HK-2 (cell line): Measurements from ENCODE around the gene DYNLL2.
"Not testable (repeated sequence)": the region's sequence is repeated elsewhere in the genome, so short reads cannot be mapped to it uniquely, and the experiment has no call there.

Source experiments
- DNase-seq: peaks from one replicate; pipeline ENCODE4 v3.0.0-alpha.2; 2018; ENCODE audit not compliant: unreplicated experiment

The DYNLL2 gene

GRCh38 chr17:58082870-58083490, at the start of gene DYNLL2:
DYNLL2 (plus strand) TSS chr17:58083419; CDS start chr17:58087091, 3,672 bp downstream.
- peak; percentile 95 for DNase-seq

GRCh38 chr17:58039975-58040374, 43.2 kb upstream of the DYNLL2 start:
- DNase-seq = no peak

- no peak for DNase-seq
Measured at GRCh38 chr17:58040386-58040785, 42.8 kb upstream of the DYNLL2 start.

GRCh38 chr17:58041161-58041560, 42.1 kb upstream of the DYNLL2 start:
- no peak for DNase-seq

- DNase-seq = no peak
Measured at GRCh38 chr17:58043221-58044181, 39.7 kb upstream of the DYNLL2 start.

- DNase-seq = not testable (repeated sequence)
Measured at GRCh38 chr17:58044256-58044655, 39.0 kb upstream of the DYNLL2 start.

- no peak for DNase-seq
Measured at GRCh38 chr17:58046239-58047094, 36.8 kb upstream of the DYNLL2 start.

GRCh38 chr17:58047376-58048150, 35.7 kb upstream of the DYNLL2 start:
- DNase-seq = no peak

GRCh38 chr17:58049533-58049932, 33.7 kb upstream of the DYNLL2 start:
- no peak for DNase-seq

GRCh38 chr17:58050966-58051365, 32.3 kb upstream of the DYNLL2 start:
- no peak for DNase-seq

GRCh38 chr17:58051468-58051867, 31.8 kb upstream of the DYNLL2 start:
- no peak for DNase-seq

GRCh38 chr17:58052407-58052806, 30.8 kb upstream of the DYNLL2 start:
- no peak for DNase-seq

- DNase-seq = no peak
Measured at GRCh38 chr17:58052945-58053715, 30.1 kb upstream of the DYNLL2 start.

- no peak for DNase-seq
Measured at GRCh38 chr17:58054641-58055040, 28.6 kb upstream of the DYNLL2 start.

GRCh38 chr17:58056476-58056875, 26.7 kb upstream of the DYNLL2 start:
- DNase-seq = no peak

GRCh38 chr17:58059141-58059540, 24.1 kb upstream of the DYNLL2 start:
- no peak for DNase-seq

GRCh38 chr17:58060596-58061191, 22.5 kb upstream of the DYNLL2 start:
- DNase-seq = no peak

- no peak for DNase-seq
Measured at GRCh38 chr17:58061672-58062071, 21.5 kb upstream of the DYNLL2 start.

- no peak for DNase-seq
Measured at GRCh38 chr17:58065238-58065637, 18.0 kb upstream of the DYNLL2 start.

GRCh38 chr17:58066401-58066800, 16.8 kb upstream of the DYNLL2 start:
- DNase-seq = no peak
